ENCODE results near the gene TMEM129.
"Not testable (repeated sequence)": the region's sequence is repeated elsewhere in the genome, so short reads cannot be mapped to it uniquely, and the experiment has no call there.

The TMEM129 gene

DNA sequence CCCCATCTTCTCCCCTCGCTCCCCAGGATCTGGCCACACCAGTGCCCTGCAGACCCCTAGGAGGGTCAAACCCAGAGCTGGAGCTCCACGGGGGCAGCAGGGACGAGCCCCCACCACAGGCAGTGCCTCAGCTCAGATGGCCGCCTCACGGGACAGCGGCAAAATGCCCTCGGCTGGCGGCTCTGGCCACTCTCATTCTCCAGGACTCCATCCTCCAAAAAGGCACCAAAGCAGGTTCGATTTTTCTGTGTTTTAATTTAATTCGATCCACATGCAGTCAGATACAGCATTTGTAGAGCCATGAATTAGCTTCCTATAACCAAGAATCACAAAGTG is 45.4 kb downstream of the TMEM129 start:
- DNase-seq (ENCODE audit: low read depth) = no peak
- no peak overlapping the region for H3K4me3 ChIP-seq (ENCODE audit: low read depth, low read length)
- no peak for TF ChIP-seq CTCF (conservative IDR thresholded peaks at IDR 0.05; ENCODE audit: low read depth, low read length)

- DNase-seq (ENCODE audit: low read depth) = no peak
- no peak overlapping the region for H3K4me3 ChIP-seq (ENCODE audit: low read depth, low read length)
- no peak for TF ChIP-seq CTCF (conservative IDR thresholded peaks at IDR 0.05; ENCODE audit: low read depth, low read length)
Measured at GRCh38 chr4:1675136-1675801, 45.9 kb downstream of the TMEM129 start.

DNA sequence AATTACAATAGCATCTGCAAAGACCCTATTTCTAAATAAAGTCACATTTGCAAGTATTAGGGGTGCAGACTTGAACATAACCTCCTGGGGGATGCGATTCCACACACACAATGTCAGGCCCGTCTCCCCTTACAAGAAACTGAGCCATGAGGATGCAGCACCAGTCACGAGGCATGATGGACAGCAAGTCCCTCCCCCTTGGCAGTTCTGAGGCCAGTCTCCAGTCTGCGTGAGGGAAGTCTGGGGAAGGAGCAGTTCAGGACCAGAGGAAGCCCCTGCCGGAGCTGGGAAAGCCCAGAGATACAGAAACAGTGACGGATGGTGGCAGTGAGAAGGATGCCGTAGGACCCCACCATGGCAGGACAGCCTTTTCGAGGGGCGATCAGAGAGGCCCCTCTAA is 46.4 kb downstream of the TMEM129 start:
- no peak for TF ChIP-seq CTCF (conservative IDR thresholded peaks at IDR 0.05; ENCODE audit: low read depth, low read length)

DNA sequence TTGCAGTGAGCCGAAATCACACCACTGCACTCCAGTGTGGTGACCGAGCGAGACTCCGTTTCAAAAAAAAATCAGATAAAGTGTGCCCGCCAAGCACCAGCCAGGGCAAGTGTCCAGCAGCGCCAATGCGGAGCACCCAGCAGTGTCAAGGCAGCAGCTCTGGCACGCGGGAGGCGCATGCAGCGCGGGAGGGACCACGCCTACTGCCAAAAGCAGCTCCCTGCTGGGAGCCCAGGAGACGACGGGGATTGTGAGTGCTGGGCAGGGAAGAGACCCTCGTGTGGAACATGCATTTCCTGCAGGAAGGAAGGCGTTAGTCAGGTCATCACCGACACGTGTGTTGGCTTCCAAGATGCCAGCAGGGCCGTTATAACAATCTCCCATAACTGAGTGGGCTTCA is 47.5 kb downstream of the TMEM129 start:
- no peak for TF ChIP-seq CTCF (conservative IDR thresholded peaks at IDR 0.05; ENCODE audit: low read depth, low read length)
- no peak overlapping the region for H3K4me3 ChIP-seq (ENCODE audit: low read depth, low read length)
- no peak for DNase-seq (ENCODE audit: low read depth)

More for the DNA sequence above, 46.4 kb downstream of the TMEM129 start:
- no peak overlapping the region for H3K4me3 ChIP-seq (ENCODE audit: low read depth, low read length)
- peak; percentile 48 for DNase-seq (ENCODE audit: low read depth)

- not testable (repeated sequence) for DNase-seq (ENCODE audit: low read depth); H3K4me3 ChIP-seq (ENCODE audit: low read depth, low read length)
Measured at GRCh38 chr4:1671011-1671410, 50.1 kb downstream of the TMEM129 start.

DNA sequence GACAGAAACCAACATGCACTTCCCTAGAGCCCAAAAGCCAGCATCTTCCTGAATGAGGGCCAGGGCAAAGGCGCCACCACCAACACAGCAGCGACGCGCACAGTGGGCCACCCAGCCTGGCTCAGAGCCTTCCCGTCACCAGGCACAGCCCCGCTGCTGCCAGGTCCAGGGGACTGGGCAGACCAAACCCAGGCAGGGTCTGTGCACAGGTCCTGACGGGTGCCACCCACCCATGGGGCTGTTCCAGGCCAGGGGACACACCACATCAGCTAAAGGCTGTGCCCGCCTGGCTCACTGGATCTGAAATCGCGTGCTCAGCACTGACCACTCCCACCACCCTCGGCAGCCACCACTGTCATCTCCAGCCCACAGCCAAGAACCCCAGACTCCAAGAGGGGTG is 50.8 kb downstream of the TMEM129 start:
- no peak overlapping the region for H3K4me3 ChIP-seq (ENCODE audit: low read depth, low read length)
- no peak for TF ChIP-seq CTCF (conservative IDR thresholded peaks at IDR 0.05; ENCODE audit: low read depth, low read length)
- DNase-seq (ENCODE audit: low read depth) = no peak

GRCh38 chr4:1669850-1670249 is 51.3 kb downstream of the TMEM129 start:
- DNase-seq (ENCODE audit: low read depth) = no peak
- no peak for TF ChIP-seq CTCF (conservative IDR thresholded peaks at IDR 0.05; ENCODE audit: low read depth, low read length)
- no peak overlapping the region for H3K4me3 ChIP-seq (ENCODE audit: low read depth, low read length)

All from choroid plexus epithelial cell (primary cell).